HepG2 (cell line): ENCODE measurements around the gene PYGB. TPM values are rescaled to one million over a fixed set of nuclear protein-coding genes. Genes with fewer than 3 reads are reported as not detected.

Experiments used
- DR1 ChIP-seq: sonication (generic); formaldehyde crosslinking; IDR thresholded peaks from 2 replicates; pipeline ENCODE4 v1.8.0; 2021; ENCODE audit warnings: mild to moderate bottlenecking, missing genetic modification reagents, inconsistent platforms
- ETV5 ChIP-seq: IDR thresholded peaks from 2 replicates; pipeline ENCODE4 v1.6.1; 2018; ENCODE audit warnings: missing biosample characterization, missing genetic modification reagents, inconsistent platforms, borderline replicate concordance
- IRX3 ChIP-seq: sonication (generic); formaldehyde crosslinking; IDR thresholded peaks from 2 replicates; pipeline ENCODE4 v1.8.1; 2023; ENCODE audit warnings: mild to moderate bottlenecking, low read depth, missing genetic modification reagents, borderline replicate concordance
- ISX ChIP-seq: sonication (generic); formaldehyde crosslinking; conservative IDR thresholded peaks from 2 replicates; pipeline ENCODE4 v1.5.0; 2020; ENCODE audit warnings: missing genetic modification reagents
- RCOR2 ChIP-seq: IDR thresholded peaks from 2 replicates; pipeline ENCODE4 v1.6.1; 2016; ENCODE audit warnings: missing biosample characterization, missing genetic modification reagents
- RELA ChIP-seq: sonication (generic); formaldehyde crosslinking; IDR thresholded peaks from 2 replicates; pipeline ENCODE4 v1.4.0; 2020; ENCODE audit warnings: missing genetic modification reagents
- TGIF2 ChIP-seq: IDR thresholded peaks from 2 replicates; pipeline ENCODE4 v1.6.1; 2016; ENCODE audit warnings: control low read depth, missing compliant biosample characterization
- ZFY ChIP-seq: sonication (generic); formaldehyde crosslinking; IDR thresholded peaks from 2 replicates; pipeline ENCODE4 v1.4.0; 2020; ENCODE audit warnings: missing genetic modification reagents
- ZNF33A ChIP-seq: sonication (generic); formaldehyde crosslinking; IDR thresholded peaks from 2 replicates; pipeline ENCODE4 v1.5.1; 2020; ENCODE audit warnings: missing genetic modification reagents, mild to moderate bottlenecking, moderate library complexity, borderline replicate concordance
- ZNF34 ChIP-seq: sonication (generic); formaldehyde crosslinking; IDR thresholded peaks from 2 replicates; pipeline ENCODE4 v1.4.0; 2020; ENCODE audit warnings: mild to moderate bottlenecking, missing genetic modification reagents, borderline replicate concordance
- ZNF431 ChIP-seq: sonication (generic); formaldehyde crosslinking; IDR thresholded peaks from 2 replicates; pipeline ENCODE4 v1.9.0; 2022; ENCODE audit warnings: missing genetic modification reagents, low read depth, mild to moderate bottlenecking, borderline replicate concordance
- ZNF547 ChIP-seq: sonication (generic); formaldehyde crosslinking; IDR thresholded peaks from 2 replicates; pipeline ENCODE4 v1.5.1; 2020; ENCODE audit warnings: mild to moderate bottlenecking, missing genetic modification reagents
- ZNF749 ChIP-seq: sonication (generic); formaldehyde crosslinking; IDR thresholded peaks from 2 replicates; pipeline ENCODE4 v1.8.0; 2022; ENCODE audit warnings: mild to moderate bottlenecking, missing genetic modification reagents, moderate library complexity, borderline replicate concordance
- ZNF790 ChIP-seq: sonication (generic); formaldehyde crosslinking; IDR thresholded peaks from 2 replicates; pipeline ENCODE4 v1.8.0; 2022; ENCODE audit warnings: missing genetic modification reagents, mild to moderate bottlenecking, borderline replicate concordance
- polyA plus RNA-seq, 8 experiments: library from polyadenylated mRNA; depleted of rRNA in 3 of 8; stranded (reverse) in 7 of 8; unstranded in 1 of 8; fragments of >200 nt; fragmentation: Illumina TruSeq in 4 of 8; extraction: Trizol in 4 of 8; gene quantifications; 2 replicates each; pipeline versions ENCODE4 v1.2.1 to v1.2.3, GENCODE V29; 2011 to 2016; ENCODE audit warnings: low read depth in 4 of 8, missing spikeins in 1 of 8, mixed read lengths in 1 of 8; ENCODE audit not compliant: insufficient read depth in 1 of 8
- total RNA-seq, 5 experiments: library from RNA; depleted of rRNA; stranded (reverse); fragments of >200 nt; fragmentation: Illumina TruSeq; extraction: Trizol; gene quantifications; 2 replicates each; pipeline ENCODE4 v1.2.3, GENCODE V29; 2016; ENCODE audit warnings: low read depth in 1 of 5
- TF ChIP-seq, protein P1 (sequence below), 2 experiments: sonication (generic) in 1 of 2; formaldehyde crosslinking in 1 of 2; IDR thresholded peaks; 2 replicates each; pipeline versions ENCODE4 v1.6.1 to v1.9.0; 2014 to 2022; ENCODE audit warnings: antibody characterized with exemption in 1 of 2, borderline replicate concordance in 1 of 2, inconsistent platforms in 1 of 2, low read depth in 1 of 2, missing genetic modification reagents in 1 of 2
- TF ChIP-seq, protein P2 (sequence below): sonication (generic); formaldehyde crosslinking; IDR thresholded peaks from 2 replicates; pipeline ENCODE4 v1.4.0; 2020; ENCODE audit warnings: missing genetic modification reagents
- TF ChIP-seq, protein P3 (sequence below): sonication (generic); formaldehyde crosslinking; IDR thresholded peaks from 2 replicates; pipeline ENCODE4 v1.4.0; 2020; ENCODE audit warnings: missing genetic modification reagents, mild to moderate bottlenecking, borderline replicate concordance

The PYGB gene
- total and polyA plus RNA-seq, 2 of the 13 experiments (the other 11 are each of a cell fraction or from before 2014, with no cell fraction given) = 24.2 to 86.3 TPM

DNA sequence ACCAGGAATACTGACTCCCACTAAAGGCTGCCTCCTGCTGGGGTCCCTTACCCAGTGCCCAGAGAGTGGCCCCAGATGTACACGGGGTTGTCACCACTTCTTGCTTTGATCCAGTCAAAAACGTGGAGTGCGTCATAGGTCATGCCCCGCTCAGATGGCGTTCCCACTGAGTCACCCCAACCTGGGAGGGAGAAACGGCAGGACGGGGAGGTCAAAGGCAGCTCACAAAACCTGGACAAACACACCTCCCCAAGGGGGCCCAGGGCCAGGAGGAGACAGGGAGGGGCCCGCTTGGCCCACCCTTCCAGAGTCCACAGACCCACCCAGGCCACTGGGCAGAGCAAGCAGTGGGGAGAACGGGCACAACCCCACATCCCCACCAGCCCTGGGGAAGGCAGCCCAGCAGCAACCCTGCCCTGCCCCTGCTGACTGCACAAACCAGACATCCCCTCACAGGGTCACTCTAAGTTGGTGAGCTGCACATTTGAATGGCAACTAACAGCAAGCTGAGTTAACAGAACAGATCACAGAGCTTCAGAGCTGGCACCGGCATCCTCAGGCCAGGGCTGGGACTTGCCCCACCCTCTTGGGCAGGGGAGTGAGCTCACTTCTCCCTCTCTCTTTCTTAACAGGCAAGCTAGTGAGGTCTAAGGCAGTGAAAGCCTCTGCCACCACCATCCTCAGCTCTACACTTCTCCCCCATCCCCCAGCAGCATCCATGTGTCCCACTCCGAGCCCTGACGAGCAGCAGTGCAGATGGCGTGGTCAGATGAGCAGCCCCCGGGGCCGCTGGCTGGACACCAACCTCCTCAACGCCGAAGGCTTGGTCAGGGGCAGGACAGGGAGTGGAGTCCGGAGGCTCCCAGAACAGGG is 61.7 kb downstream of the PYGB start (continued):
- TF ChIP-seq, protein P1, sequence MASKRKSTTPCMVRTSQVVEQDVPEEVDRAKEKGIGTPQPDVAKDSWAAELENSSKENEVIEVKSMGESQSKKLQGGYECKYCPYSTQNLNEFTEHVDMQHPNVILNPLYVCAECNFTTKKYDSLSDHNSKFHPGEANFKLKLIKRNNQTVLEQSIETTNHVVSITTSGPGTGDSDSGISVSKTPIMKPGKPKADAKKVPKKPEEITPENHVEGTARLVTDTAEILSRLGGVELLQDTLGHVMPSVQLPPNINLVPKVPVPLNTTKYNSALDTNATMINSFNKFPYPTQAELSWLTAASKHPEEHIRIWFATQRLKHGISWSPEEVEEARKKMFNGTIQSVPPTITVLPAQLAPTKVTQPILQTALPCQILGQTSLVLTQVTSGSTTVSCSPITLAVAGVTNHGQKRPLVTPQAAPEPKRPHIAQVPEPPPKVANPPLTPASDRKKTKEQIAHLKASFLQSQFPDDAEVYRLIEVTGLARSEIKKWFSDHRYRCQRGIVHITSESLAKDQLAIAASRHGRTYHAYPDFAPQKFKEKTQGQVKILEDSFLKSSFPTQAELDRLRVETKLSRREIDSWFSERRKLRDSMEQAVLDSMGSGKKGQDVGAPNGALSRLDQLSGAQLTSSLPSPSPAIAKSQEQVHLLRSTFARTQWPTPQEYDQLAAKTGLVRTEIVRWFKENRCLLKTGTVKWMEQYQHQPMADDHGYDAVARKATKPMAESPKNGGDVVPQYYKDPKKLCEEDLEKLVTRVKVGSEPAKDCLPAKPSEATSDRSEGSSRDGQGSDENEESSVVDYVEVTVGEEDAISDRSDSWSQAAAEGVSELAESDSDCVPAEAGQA (IDR thresholded peaks at IDR 0.05; ENCODE audit: low read depth) = no peak
- TF ChIP-seq, protein P1 (CRISPR knock-in tag; IDR thresholded peaks at IDR 0.05; ENCODE audit: borderline replicate concordance) = no peak
- TF ChIP-seq, protein P2, sequence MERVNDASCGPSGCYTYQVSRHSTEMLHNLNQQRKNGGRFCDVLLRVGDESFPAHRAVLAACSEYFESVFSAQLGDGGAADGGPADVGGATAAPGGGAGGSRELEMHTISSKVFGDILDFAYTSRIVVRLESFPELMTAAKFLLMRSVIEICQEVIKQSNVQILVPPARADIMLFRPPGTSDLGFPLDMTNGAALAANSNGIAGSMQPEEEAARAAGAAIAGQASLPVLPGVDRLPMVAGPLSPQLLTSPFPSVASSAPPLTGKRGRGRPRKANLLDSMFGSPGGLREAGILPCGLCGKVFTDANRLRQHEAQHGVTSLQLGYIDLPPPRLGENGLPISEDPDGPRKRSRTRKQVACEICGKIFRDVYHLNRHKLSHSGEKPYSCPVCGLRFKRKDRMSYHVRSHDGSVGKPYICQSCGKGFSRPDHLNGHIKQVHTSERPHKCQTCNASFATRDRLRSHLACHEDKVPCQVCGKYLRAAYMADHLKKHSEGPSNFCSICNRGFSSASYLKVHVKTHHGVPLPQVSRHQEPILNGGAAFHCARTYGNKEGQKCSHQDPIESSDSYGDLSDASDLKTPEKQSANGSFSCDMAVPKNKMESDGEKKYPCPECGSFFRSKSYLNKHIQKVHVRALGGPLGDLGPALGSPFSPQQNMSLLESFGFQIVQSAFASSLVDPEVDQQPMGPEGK (CRISPR knock-in tag) = peak; percentile 87
- no peak for TF ChIP-seq ETV5 (CRISPR knock-in tag)
- 0 out of 2 replicates have a peak, but pooled peaks have one; percentile 15 for TF ChIP-seq RELA (CRISPR knock-in tag)
- no peak; the same call in 1 of the 2 replicates for TF ChIP-seq ZNF547 (CRISPR knock-in tag)
- no peak for TF ChIP-seq ZNF34 (CRISPR knock-in tag)
- TF ChIP-seq RCOR2 = no peak
- TF ChIP-seq ZNF33A (CRISPR knock-in tag) = no peak
- TF ChIP-seq, protein P3, sequence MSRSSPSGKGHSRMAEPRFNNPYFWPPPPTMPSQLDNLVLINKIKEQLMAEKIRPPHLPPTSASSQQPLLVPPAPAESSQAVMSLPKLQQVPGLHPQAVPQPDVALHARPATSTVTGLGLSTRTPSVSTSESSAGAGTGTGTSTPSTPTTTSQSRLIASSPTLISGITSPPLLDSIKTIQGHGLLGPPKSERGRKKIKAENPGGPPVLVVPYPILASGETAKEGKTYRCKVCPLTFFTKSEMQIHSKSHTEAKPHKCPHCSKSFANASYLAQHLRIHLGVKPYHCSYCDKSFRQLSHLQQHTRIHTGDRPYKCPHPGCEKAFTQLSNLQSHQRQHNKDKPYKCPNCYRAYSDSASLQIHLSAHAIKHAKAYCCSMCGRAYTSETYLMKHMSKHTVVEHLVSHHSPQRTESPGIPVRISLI (CRISPR knock-in tag) = 0 out of 2 replicates have a peak, but pooled peaks have one; percentile 6
- no peak for TF ChIP-seq ZNF790
- no peak for TF ChIP-seq DR1 (CRISPR knock-in tag)
- TF ChIP-seq IRX3 (CRISPR knock-in tag) = no peak
- no peak for TF ChIP-seq ZNF749 (CRISPR knock-in tag)
- TF ChIP-seq TGIF2 (CRISPR knock-in tag) = no peak
- TF ChIP-seq ZFY (CRISPR knock-in tag) = 0 out of 2 replicates have a peak, but pooled peaks have one; percentile 30
- no peak for TF ChIP-seq ZNF431 (CRISPR knock-in tag)
- TF ChIP-seq ISX = no peak
